B cell (primary cell): ENCODE results near the gene NCMAP. TPM values are rescaled to one million over a fixed set of nuclear protein-coding genes. Genes with fewer than 3 reads are reported as not detected.

Experiments used
- ATAC-seq: fragments of 200-7000 bp; cut with Tn5 transposase; one replicate; pipeline ENCODE4 v1.10.0; 2021; ENCODE audit warnings: low read depth, mild to moderate bottlenecking, moderate number of reproducible peaks, moderate library complexity
- CTCF ChIA-PET: fragments of 350-600 bp; sonication (Branson Sonifier 250); formaldehyde crosslinking; loops from one replicate; lab custom pipeline; 2021; ENCODE audit warnings: antibody characterized with exemption, inconsistent platforms; lab: Charles Lee
- POLR2A ChIA-PET: fragments of 350-600 bp; sonication (Branson Sonifier 250); formaldehyde crosslinking; loops from one replicate; lab custom pipeline; 2021; ENCODE audit warnings: antibody characterized with exemption; lab: Charles Lee
- DNase-seq: peaks from one replicate; pipeline ENCODE4 v3.0.0; 2013
- H2AFZ ChIP-seq: 2 replicates; pipeline ENCODE4 v1.6.1; 2012; ENCODE audit warnings: mild to moderate bottlenecking, low read depth, low read length; ENCODE audit not compliant: insufficient read depth, poor library complexity, severe bottlenecking
- H3K27ac ChIP-seq, 2 donors: 1 replicate in 1 of 2; 2 replicates in 1 of 2; pipeline ENCODE4 v1.5.1; 2012 to 2013; ENCODE audit warnings: low read length in 2 of 2, mild to moderate bottlenecking in 2 of 2, moderate library complexity in 1 of 2
- H3K27me3 ChIP-seq, 4 experiments: fragments of 200-600 bp in 1 of 4; sonication (generic) in 1 of 4; replicated peaks in 1 of 4; 1 replicate in 2 of 4; 2 replicates in 2 of 4; pipeline versions ENCODE4 v1.6.1 to v1.7.0; 2013 to 2016; ENCODE audit warnings: low read length in 3 of 4, mild to moderate bottlenecking in 2 of 4, mixed read lengths in 1 of 4, moderate library complexity in 1 of 4; ENCODE audit not compliant: insufficient read depth in 4 of 4, control insufficient read depth in 3 of 4; ENCODE audit errors: control extremely low read depth in 1 of 4
- H3K36me3 ChIP-seq, 2 experiments: replicated peaks in 1 of 2; 1 replicate in 1 of 2; 2 replicates in 1 of 2; pipeline versions ENCODE4 v1.6.1 to v1.7.1; 2013; ENCODE audit warnings: low read length in 1 of 2; ENCODE audit not compliant: insufficient read depth in 2 of 2, control insufficient read depth in 1 of 2; ENCODE audit errors: control extremely low read depth in 1 of 2, extremely low read depth in 1 of 2
- H3K4me1 ChIP-seq, 2 donors: fragments of 200-600 bp in 1 of 2; sonication (generic) in 1 of 2; 1 replicate in 1 of 2; 2 replicates in 1 of 2; pipeline versions ENCODE4 v1.5.1 to v1.6.1; 2013 to 2017; ENCODE audit warnings: low read length in 2 of 2; ENCODE audit not compliant: control insufficient read depth in 2 of 2, insufficient read depth in 2 of 2
- H3K4me2 ChIP-seq: replicated peaks from 2 replicates; pipeline ENCODE3; 2012; ENCODE audit warnings: mild to moderate bottlenecking, low read depth, low read length; ENCODE audit not compliant: poor library complexity, severe bottlenecking
- H3K4me3 ChIP-seq, 5 experiments: fragments of 200-600 bp in 1 of 5; sonication (generic) in 1 of 5; 1 replicate in 3 of 5; 2 replicates in 2 of 5; pipeline versions ENCODE4 v1.5.1 to v1.7.0; 2011 to 2016; ENCODE audit warnings: low read length in 4 of 5, mild to moderate bottlenecking in 4 of 5, low read depth in 2 of 5, control low read depth in 1 of 5, moderate library complexity in 1 of 5; ENCODE audit not compliant: insufficient read depth in 1 of 5; ENCODE audit errors: control extremely low read depth in 1 of 5, extremely low read depth in 1 of 5
- H3K79me2 ChIP-seq: fragments of 200-600 bp; sonication (generic); one replicate; pipeline ENCODE4 v1.6.0; 2016; ENCODE audit warnings: low read length; ENCODE audit not compliant: control insufficient read depth, insufficient read depth
- H3K9ac ChIP-seq: fragments of 200-600 bp; sonication (generic); 2 replicates; pipeline ENCODE4 v1.6.1; 2017; ENCODE audit warnings: mild to moderate bottlenecking, low read length, moderate library complexity
- H3K9me3 ChIP-seq, 3 donors: one replicate each; pipeline versions ENCODE4 v1.6.1 to v1.7.1; 2013; ENCODE audit warnings: low read length in 2 of 3; ENCODE audit not compliant: control insufficient read depth in 2 of 3, insufficient read depth in 1 of 3; ENCODE audit errors: control extremely low read depth in 1 of 3
- H4K20me1 ChIP-seq: 2 replicates; pipeline ENCODE4 v1.6.0; 2012; ENCODE audit warnings: mild to moderate bottlenecking, low read length; ENCODE audit not compliant: insufficient read depth, control insufficient read depth, poor library complexity, severe bottlenecking
- H3K27ac Mint-ChIP-seq: one replicate; pipeline ENCODE4 v1.8.0; 2021; ENCODE audit warnings: mixed read lengths
- H3K27me3 Mint-ChIP-seq: one replicate; pipeline ENCODE4 v1.8.0; 2021; ENCODE audit warnings: mixed read lengths
- H3K4me1 Mint-ChIP-seq: one replicate; pipeline ENCODE4 v1.8.0; 2021; ENCODE audit warnings: mixed read lengths
- H3K4me3 Mint-ChIP-seq: one replicate; pipeline ENCODE4 v1.8.0; 2021; ENCODE audit warnings: mixed read lengths
- H3K9me3 Mint-ChIP-seq: one replicate; pipeline ENCODE4 v1.8.0; 2022; ENCODE audit warnings: mixed read lengths; ENCODE audit not compliant: insufficient read depth
- EZH2 ChIP-seq: IDR thresholded peaks from 2 replicates; pipeline ENCODE4 v1.6.1; 2012; ENCODE audit warnings: borderline replicate concordance, low read depth, mild to moderate bottlenecking, moderate library complexity, low read length; ENCODE audit not compliant: insufficient read depth, poor library complexity, severe bottlenecking
- WGBS: methylation state at CpG from one replicate; pipeline ENCODE4 v1.1.5; 2013; ENCODE audit warnings: missing lambda C conversion rate; ENCODE audit not compliant: insufficient coverage; 5-methylcytosine and 5-hydroxymethylcytosine counted together
- intact Hi-C: fragments of 100-400 bp; cut with micrococcal nuclease; formaldehyde crosslinking; loops from one replicate; pipeline ENCODE4 v1.10.0; 2022
- polyA plus RNA-seq: library from polyadenylated mRNA; depleted of rRNA; stranded (reverse); fragments of >200 nt; gene quantifications from 2 replicates; pipeline ENCODE4 v1.2.3, GENCODE V29; 2012
- total RNA-seq, 2 donors: library from RNA; stranded (reverse); fragments of 120-200 nt in 1 of 2; gene quantifications; 1 replicate in 1 of 2; 2 replicates in 1 of 2; pipeline versions ENCODE4 v1.2.3 to v1.2.4, GENCODE V29; 2013 to 2022
- TF ChIP-seq, protein P1 (sequence below): fragments of 200-600 bp; IDR thresholded peaks from one replicate; pipeline ENCODE4 v1.8.0; 2022; ENCODE audit warnings: antibody characterized with exemption, mild to moderate bottlenecking

The NCMAP gene
- total and polyA plus RNA-seq, 2 donors (not counting 1 experiment from before 2014, with no cell fraction given): not detected

DNA sequence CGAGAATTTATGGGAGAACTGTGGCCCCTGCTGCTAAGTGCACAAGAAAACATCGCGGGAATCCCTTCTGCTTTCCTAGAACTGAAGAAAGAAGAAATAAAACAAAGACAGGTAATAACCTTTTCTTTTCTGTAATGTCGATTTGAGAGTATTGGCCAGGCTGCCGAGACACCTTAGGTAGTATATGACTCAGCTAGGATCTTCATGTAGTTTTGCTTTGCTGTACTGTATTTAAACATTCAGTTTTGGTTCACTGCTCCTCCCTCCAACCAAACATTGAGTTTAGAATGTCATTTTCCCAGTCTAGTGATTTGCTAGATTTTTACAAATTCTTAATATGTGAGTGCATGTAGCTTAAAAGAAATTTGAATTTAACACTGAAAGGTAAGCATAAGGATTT, 93.0 kb downstream of the NCMAP start:
- no peak overlapping the region for H3K4me2 ChIP-seq
- intact Hi-C loops: loop anchor here (10.0 kb wide), 1 partner anchor 686 kb away; the partner anchor contains the start of gene TMEM50A
- no peaks in the 10 kb centered on the region for H3K9me3 ChIP-seq
- no peak overlapping the region for H2AFZ ChIP-seq
- H3K27ac ChIP-seq: no peak overlapping the region
- TF ChIP-seq, protein P1, sequence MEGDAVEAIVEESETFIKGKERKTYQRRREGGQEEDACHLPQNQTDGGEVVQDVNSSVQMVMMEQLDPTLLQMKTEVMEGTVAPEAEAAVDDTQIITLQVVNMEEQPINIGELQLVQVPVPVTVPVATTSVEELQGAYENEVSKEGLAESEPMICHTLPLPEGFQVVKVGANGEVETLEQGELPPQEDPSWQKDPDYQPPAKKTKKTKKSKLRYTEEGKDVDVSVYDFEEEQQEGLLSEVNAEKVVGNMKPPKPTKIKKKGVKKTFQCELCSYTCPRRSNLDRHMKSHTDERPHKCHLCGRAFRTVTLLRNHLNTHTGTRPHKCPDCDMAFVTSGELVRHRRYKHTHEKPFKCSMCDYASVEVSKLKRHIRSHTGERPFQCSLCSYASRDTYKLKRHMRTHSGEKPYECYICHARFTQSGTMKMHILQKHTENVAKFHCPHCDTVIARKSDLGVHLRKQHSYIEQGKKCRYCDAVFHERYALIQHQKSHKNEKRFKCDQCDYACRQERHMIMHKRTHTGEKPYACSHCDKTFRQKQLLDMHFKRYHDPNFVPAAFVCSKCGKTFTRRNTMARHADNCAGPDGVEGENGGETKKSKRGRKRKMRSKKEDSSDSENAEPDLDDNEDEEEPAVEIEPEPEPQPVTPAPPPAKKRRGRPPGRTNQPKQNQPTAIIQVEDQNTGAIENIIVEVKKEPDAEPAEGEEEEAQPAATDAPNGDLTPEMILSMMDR: no peak
- TF ChIP-seq EZH2: no peak
- H3K27me3 Mint-ChIP-seq: no peaks in the 10 kb centered on the region
- peaks cover 65% of the 10 kb centered on the region for H4K20me1 ChIP-seq
- H3K4me1 Mint-ChIP-seq: peaks cover 25% of the 10 kb centered on the region
- peaks cover 5 to 78% of the 10 kb centered on the region in 2 experiments for H3K36me3 ChIP-seq
- POLR2A ChIA-PET: no interaction called here
- ATAC-seq (no peak), DNase-seq (no peak)
- no peak overlapping the region for H3K4me3 ChIP-seq
- no peak overlapping the region for H3K9ac ChIP-seq
- H3K27ac Mint-ChIP-seq: no peak overlapping the region
- CTCF ChIA-PET: interaction anchor here (2.0 kb wide), 1 partner anchor 182 kb away, joined by 5 read pairs; no protein-coding TSS in a partner anchor
- peaks cover 6 to 17% of the 10 kb centered on the region in 2 donors for H3K4me1 ChIP-seq
- H3K79me2 ChIP-seq: peaks cover 74% of the 10 kb centered on the region
- H3K4me3 Mint-ChIP-seq: no peak overlapping the region
- 100% methylated on average over 3 of the region's 5 CpGs for WGBS
- H3K27me3 ChIP-seq: no peaks in the 10 kb centered on the region
- H3K9me3 Mint-ChIP-seq: no peaks in the 10 kb centered on the region

DNA sequence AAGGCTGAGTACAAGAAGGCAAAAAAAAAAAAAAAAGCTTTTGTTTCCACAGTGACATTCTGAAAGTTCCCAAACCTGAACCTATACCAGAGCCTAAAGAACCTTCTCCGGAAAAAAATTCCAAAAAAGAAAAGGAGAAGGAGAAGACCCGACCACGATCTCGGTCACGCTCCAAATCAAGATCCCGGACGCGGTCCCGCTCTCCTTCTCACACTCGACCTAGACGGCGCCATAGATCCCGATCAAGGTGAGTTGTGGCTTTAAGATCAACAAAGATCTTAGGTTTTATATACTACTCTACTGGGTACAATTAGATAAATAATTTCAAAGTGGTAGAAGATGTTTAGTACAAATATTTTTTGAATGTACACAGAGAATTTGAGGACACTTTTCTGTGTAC, 96.5 kb downstream of the NCMAP start:
- TF ChIP-seq EZH2: no peak
- TF ChIP-seq, protein P1: no peak
- H4K20me1 ChIP-seq: peaks cover 61% of the 10 kb centered on the region
- no peak overlapping the region for H2AFZ ChIP-seq
- H3K9me3 Mint-ChIP-seq: no peaks in the 10 kb centered on the region
- peaks cover 1% of the 10 kb centered on the region for H3K4me1 Mint-ChIP-seq
- no peaks in the 10 kb centered on the region for H3K4me1 ChIP-seq
- DNase-seq: no peak
- CTCF ChIA-PET: no interaction called here
- H3K27ac ChIP-seq: no peak overlapping the region
- POLR2A ChIA-PET: no interaction called here
- no peak overlapping the region for H3K4me3 ChIP-seq
- no peak overlapping the region for H3K4me2 ChIP-seq
- peaks cover 8 to 98% of the 10 kb centered on the region in 2 experiments for H3K36me3 ChIP-seq
- intact Hi-C loops: no loop called here
- H3K9ac ChIP-seq: no peak overlapping the region
- 88% methylated on average over 1 of the region's 13 CpGs for WGBS
- H3K27ac Mint-ChIP-seq: no peak overlapping the region
- H3K9me3 ChIP-seq: no peaks in the 10 kb centered on the region
- H3K79me2 ChIP-seq: peaks cover 69% of the 10 kb centered on the region
- H3K27me3 Mint-ChIP-seq: no peaks in the 10 kb centered on the region
- no peak for ATAC-seq
- H3K27me3 ChIP-seq: no peaks in the 10 kb centered on the region
- H3K4me3 Mint-ChIP-seq: no peak overlapping the region
